ENCODE results near the gene EFCAB6.
"Not testable (repeated sequence)": the region's sequence is repeated elsewhere in the genome, so short reads cannot be mapped to it uniquely, and the experiment has no call there.

EFCAB6 gene

DNA sequence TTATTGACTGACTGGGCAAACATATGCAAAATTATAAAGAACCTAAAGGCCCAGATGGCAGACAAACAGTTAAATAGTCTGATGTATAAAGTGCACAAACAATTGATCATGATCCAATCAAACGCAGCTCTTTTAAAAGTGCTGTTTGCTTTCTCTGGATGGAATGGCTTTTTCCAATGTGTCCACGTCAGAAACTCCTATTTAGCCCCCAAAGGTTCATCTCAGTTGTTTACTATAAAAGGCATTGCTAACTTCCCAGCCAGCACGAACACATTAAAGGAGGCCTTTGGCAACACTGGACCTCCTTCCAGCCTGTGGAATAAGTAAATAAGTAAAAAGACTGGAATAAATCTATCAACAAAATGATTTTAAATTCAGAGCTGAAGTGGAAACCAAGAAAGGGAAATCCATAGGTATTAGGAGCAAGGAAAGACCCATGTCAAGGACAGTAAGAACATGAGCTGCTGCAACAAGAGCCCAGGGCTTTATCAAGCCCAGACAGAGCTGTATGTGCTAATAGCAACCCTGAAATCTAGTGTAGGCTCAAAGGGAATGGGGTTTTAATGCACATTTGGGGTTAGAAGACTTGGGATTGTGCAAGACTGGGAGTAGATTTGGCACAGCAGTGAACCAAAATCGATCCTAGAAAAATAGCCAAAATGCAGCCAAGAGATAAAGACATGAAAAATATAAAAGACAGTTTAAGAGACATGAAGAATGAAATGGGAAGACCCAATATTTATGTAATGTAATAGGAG is 105.4 kb downstream of the EFCAB6 start:
- no peak for DNase-seq (ENCODE audit: low read depth in 2 of 2)

DNA sequence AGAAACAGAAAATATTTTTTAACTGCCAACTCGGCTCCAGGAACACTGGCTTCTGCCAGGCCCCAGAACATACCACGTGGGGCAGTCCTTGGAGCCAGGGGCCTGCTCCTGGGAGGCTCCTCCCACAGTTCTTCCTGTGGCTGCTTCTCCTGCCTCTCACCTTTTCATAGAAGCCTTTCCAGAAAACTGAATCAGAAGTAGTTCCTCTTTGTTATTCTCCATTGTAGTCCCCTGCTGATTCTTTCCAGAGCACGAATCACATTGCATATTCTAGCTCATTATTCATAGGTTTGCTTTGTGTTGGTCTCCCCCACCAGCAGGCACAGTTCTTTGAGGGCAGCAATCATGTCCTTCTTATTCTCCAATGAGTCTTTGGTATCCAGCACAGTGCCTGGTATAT is 106.0 kb downstream of the EFCAB6 start:
- no peak for DNase-seq (ENCODE audit: low read depth in 2 of 2)

DNA sequence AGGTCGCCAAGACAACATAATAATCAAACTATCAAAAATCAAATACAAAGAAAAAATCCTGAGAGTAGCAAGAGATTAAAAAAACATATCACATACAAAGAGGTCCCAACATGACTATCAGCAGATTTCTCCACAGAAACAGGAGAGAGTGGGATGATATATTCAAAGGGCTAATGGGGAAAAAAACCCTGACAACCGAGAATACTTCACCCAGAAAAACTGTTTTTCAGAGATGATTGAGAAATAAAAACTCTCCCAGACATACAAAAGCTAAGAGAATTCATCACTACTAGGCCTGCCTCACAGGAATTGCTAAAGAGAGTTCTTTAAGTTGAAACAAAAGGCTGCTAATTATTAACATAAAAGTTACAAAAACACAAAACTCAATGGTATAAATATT is 108.1 kb downstream of the EFCAB6 start:
- no peak for DNase-seq (ENCODE audit: low read depth in 2 of 2)

DNA sequence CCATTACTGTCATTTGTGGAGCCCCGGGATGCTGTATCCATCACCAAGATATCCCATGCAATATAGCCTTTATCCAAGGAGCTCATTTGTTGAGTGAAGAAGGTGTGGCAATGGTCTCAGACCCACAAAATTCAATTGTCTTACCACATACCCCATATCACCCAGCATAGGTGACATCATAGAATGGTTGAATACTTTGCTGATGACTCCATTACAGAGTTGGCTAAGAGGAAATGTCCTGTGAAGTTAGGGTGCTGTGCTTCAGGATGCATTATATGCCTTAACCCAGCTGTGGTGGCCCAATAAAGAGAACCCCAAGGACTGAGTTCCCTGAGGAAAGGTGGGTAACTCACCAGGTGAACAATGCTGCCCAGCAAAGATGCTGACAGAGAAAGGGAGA is 113.7 kb downstream of the EFCAB6 start:
- no peak for DNase-seq (ENCODE audit: low read depth in 2 of 2)

DNA sequence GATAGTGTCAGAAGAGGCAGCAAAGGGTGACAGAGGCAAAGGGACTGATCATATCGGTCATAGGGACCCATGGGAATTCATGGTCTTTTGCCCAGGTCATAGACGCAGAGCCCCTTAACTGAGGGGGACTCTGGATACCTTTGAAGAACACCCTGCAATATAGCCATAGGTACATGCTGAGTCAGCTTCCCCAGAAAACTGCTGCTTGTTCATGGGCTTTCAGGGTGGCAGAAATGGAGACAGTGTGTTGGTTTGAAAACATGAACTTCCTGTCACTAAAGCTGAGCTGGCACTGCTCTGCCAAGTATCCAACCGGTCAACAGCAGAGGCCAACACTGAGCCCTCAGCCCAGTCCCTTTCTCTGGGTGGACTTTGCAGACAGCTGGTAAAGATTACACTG is 114.2 kb downstream of the EFCAB6 start:
- DNase-seq (ENCODE audit: low read depth in 2 of 2), result no peak

DNA sequence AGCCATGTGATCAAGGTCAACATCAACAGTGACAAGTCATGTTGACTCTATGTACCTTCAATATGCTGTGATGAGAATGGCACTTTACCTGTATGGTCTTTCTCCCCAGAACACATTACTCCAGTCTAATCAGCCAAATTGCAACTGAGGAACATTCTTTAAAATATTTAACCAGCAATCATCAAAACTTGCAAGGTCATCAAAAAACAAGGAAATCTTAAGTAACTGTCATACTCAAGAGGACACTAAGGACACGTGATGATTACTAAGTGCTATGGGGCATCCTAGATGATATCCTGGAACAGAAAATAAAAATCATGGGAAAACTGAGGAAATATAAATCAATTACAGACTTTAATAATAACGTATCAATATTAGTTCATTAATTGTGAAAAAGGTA is 118.9 kb downstream of the EFCAB6 start:
- no peak for DNase-seq (ENCODE audit: low read depth in 2 of 2)

DNA sequence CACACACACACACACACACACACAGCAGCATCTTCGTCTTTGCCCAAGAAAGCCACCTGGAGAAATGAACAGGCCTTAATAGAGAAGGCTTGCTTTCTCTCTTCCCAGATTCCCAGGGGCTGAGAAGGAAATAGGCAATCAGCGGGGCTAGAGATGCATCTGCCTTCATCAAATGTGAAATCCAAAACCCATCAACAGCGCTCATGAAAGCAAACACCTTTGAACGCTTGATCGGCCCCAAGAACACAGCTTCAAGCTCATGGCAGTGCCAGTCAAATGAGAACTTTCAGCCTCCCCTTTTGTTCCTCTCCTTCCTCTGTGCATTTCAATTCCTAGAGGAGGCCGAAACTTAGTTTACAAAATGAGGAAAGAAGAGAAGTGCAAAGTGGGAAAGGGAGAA is 122.7 kb downstream of the EFCAB6 start:
- DNase-seq (ENCODE audit: low read depth in 2 of 2), result no peak

DNA sequence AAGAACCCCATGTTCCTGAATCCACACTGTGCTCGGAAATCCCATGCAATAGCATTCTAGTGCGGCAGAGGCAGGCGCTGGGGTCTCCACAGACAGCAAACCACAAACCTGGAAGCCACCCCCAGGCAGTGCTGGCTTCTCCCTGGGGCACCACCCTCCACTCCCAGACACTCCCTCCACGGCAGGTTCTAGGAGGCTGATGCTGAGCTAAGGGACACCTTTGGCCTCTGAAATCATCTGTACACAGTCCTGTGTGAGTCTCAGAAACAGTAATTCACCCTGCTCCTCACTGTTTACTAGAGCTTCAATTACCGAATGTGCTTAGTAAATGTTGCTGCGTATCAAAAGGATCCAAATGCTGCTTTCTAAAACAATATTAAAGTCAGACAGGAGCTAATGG is 129.3 kb downstream of the EFCAB6 start:
- DNase-seq (ENCODE audit: low read depth in 2 of 2), result no peak

DNA sequence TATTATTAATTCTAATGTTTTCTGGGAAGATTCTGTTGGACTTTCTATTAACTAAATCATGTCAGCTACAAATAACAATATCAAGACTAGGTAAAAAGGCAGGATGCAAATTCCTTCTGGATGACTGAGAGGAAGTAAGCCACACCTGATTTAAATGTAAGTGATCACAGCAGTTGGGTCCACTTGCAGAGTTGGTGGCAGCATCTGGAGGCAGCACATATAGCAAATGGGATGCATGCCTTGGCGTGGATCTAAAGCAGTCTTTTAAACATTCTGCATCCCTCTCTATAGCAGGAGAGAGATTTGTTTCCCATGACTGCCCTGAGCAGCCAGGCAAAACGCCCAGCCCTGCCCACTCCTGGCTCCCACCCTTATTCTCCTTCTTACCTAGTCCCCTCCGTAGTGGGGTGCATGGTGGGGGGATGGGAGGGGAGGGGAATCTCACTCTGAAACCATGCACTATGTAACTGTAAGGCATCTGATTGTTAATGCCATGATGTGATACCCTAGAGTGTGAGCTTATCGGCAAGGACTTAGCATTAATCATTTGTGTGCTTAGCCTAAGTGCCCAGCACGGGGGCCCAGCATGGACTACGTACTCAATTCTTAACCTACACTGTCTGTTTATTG is 130.3 kb downstream of the EFCAB6 start:
- no peak for DNase-seq (ENCODE audit: low read depth in 2 of 2)

DNA sequence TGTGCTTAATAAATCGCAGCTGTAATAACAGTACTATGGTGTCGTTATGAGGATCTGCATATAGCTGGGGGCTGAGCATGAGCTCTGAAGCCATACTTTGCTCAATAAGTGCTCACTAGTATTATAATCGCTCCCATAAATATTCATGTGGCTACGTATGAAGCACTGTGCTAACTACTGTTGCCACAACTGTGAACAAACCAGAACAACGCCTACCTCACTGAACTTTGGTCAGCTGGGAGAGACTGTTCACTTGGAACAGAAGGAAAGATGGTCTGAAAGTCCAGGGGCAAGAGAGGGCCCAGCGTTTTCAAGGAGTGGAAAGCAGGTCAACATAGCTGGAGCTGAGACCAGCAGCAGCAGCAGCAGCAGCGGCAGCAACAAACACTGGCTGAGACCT is 141.6 kb downstream of the EFCAB6 start:
- DNase-seq (ENCODE audit: low read depth in 2 of 2), result no peak

DNA sequence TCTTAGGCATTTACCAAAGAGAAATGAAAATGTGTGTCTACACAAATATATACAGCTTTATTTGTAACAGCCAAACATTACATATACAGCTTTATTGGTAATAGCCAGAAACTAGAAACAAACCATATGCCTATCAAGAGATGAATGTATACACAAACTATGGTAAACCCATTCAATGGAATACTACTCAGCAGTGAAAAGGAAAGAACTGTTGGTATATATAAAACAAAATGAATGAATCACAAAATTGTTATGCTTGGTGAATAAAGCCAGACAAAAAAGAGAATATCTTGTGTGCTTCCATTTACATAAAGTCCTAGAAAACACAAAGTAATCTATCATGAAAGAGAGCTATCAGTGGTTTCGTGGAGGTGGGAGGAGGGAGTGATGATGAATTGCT is 142.9 kb downstream of the EFCAB6 start:
- no peak for DNase-seq (ENCODE audit: low read depth in 2 of 2)

DNA sequence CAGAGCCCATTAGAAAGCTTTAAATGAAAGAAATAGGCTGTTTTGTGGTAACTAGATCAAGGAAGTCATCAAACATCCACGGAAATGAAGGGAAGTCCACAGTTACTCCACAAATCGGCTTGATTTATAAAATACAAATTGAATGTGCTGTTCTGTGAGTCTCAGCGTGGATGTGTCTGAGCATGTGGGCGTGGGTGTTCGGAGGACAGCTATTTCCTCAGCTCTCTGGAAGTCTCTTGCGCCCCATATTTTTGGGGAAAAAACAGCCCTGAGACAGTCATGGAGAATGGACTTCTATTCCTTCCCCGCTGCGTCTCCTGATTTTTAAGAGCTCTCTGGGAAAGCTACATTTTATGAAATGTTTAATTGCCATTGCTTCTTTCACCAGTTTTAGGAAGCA is 144.4 kb downstream of the EFCAB6 start:
- DNase-seq (ENCODE audit: low read depth in 2 of 2), result no peak

DNA sequence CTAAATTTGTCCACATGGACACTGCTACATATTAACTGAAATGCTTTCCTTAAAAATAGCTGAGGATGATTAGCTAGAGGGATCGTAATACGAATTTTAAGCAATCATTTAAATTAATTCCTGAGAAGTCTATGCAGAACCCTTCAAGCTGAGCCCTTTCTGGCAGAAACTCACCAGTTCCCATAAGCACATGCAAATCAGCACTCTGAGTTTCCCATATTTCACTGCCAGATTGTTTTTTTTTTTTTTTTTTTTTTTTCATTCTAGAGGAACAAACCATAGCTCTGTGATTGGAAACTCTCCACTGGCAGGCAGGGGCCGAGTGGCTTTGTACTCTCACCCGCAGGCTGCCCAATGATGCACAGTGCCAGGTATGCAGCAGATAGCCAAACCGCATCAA is 145.6 kb downstream of the EFCAB6 start:
- DNase-seq (ENCODE audit: low read depth in 2 of 2), result no peak

DNA sequence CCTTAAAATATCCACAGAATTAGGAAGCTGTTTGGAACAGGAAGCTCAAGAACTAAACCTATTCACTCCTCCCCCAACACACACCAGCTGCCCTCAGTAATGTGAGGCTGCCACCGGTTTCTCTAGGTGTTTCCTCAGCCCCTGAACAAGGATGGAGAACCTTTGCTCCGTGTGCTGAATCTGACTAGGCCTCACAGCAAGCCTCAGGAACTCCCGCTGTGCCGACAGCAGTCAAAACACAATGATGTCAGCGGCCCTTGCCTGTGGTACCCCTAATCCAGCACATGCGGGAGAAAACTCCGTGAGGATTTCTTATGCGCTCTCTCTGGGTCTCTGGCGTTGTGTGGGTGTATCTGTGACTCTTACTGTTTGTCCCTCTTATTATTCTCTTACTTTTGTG is 153.3 kb downstream of the EFCAB6 start:
- no peak for DNase-seq (ENCODE audit: low read depth in 2 of 2)

DNA sequence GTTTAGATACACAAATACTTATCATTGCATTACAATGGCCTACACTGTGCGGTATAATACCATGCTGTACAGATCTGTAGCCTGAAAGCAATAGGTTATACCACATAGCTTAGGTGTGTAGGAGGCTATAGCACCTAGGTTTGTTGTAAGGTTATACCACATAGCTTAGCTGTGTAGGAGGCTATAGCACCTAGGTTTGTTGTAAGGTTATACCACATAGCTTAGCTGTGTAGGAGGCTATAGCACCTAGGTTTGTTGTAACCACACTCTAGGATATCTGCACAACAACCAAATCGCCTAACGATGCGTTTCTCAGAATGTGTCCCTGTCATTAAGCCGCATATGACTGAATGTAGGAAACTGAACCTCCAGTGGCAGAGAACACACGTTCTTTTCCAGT is 155.5 kb downstream of the EFCAB6 start:
- not testable (repeated sequence) for DNase-seq (ENCODE audit: low read depth in 2 of 2)

DNA sequence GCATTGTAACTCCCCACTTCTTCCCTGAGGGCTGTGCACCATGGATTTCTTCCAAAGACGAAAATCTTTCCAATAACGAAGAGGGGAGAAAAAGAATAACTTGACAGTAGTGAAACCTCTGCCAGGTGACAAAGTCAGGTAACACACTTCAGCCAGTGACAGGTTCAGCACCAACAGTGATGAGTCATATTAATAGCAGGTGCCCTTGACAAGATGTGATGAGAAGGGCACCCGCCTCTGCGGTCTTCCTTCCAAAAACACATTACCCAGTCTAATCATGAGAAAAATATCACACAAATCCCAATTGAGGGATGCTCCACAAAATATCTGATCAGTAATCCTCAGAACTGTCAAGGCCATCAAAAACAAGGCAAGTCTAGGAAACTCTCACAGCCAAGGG is 157.8 kb downstream of the EFCAB6 start:
- no peak for DNase-seq (ENCODE audit: low read depth in 2 of 2)

DNA sequence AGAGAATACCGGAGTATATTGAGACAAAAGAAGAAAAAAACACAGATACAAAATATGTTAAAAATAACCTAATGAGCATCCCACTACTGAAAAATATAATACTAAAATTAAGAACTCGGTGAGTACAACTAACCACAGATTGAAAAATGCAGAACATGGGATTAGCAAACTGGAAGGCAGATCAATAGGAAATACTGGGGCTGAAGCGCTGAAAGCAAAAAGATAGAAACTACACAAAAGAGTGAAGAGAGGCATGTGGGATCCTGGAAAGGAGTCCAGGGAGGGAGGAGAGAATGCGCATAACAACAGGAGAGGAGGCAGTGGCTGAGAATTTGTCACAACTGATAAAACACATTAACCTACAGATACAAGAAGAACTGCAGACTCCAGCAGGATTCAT is 159.3 kb downstream of the EFCAB6 start:
- DNase-seq (ENCODE audit: low read depth in 2 of 2), result no peak

DNA sequence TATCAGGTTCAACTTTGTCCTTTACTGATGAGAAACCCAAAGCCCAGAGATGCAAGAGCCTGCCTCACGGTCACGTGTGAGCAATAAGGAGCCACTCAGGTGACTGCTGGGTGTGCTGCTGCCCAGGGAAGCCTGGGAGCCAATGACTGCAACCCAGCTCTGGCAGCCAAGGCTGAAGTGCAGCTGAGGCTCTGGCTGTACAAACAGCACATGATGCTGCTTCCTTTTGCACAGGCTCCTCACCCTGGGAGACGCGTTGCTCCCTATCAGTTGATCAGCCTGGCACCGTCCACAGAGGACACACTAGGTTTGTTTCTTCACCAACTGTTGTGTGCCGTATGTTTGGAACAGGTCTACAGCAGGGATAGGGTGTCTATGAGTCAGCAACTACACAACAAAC is 168.7 kb downstream of the EFCAB6 start:
- no peak for DNase-seq (ENCODE audit: low read depth in 2 of 2)

DNA sequence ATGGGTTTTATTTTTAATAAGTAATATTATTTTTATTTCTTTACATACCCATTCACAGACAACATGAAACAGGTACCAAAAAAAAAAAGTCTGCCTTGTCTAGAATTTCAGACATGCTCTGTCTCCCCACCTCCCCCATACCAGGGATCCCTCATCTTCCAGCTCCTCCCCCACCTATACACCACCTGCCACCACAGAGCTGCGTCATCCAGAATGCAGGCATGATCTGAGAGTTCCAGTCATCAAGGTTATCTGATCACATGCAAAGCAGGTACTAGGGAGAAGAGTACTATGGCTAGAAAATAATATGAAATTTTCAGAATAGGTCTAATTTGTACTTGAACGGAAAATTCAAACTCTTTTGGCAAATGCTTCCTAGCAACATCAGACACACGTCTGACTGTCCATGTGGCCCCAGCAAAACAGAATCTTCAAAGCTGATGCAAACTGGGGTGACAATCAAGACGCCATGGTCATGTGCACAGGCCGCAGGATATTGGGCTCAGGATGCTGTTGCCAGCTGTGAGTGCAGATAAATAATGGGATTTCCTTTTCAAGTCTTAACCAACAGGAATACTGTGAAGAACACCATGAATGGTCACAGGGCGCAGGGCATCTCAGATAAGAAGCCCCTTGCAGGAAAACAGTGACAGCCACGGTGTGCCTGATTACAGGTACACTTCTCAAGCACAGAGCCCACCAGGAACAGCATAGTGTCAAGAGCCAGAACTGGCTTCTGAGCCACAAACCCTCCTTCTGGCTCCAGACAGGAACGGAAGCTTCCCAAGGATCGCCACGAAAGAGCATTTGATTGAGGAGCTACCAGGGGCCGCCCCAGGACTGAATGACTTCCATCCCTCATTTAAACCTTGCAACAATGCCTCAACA is 169.5 kb downstream of the EFCAB6 start:
- no peak for DNase-seq (ENCODE audit: low read depth in 2 of 2)

DNA sequence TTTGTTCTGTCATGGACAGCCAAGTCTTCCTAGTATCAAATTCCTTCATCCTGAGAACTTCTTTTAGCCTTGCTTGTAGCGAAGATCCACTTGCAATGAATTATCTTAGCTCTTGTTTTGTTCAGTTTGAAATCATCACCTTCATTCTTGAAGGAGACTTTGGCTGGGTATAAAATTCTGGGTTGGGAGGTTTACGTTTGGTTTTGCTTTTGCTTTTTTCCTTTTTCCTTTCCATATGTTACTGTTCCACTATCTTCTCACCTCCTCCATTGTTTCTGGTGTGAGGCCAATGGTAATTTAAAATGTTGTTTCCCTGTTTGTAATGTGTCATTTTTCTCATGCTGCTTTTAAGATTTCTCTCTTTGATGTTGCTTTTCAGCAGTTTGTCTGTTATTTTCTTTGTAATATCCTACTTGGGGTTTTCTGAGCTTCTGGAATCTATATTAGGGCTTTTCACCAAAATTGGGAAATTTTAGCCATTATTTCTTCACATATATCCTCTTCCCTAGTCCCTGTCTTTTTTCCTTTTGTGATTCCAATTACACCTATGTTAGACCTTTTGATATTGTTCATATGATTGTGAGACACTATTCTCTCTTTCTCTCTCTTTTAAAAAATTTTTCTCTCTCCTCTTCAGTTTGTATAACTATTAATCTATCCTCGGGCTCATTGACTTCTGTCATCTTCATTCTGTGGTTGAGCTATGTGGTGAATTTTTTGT is 172.7 kb downstream of the EFCAB6 start:
- DNase-seq (ENCODE audit: low read depth in 2 of 2), result no peak

DNA sequence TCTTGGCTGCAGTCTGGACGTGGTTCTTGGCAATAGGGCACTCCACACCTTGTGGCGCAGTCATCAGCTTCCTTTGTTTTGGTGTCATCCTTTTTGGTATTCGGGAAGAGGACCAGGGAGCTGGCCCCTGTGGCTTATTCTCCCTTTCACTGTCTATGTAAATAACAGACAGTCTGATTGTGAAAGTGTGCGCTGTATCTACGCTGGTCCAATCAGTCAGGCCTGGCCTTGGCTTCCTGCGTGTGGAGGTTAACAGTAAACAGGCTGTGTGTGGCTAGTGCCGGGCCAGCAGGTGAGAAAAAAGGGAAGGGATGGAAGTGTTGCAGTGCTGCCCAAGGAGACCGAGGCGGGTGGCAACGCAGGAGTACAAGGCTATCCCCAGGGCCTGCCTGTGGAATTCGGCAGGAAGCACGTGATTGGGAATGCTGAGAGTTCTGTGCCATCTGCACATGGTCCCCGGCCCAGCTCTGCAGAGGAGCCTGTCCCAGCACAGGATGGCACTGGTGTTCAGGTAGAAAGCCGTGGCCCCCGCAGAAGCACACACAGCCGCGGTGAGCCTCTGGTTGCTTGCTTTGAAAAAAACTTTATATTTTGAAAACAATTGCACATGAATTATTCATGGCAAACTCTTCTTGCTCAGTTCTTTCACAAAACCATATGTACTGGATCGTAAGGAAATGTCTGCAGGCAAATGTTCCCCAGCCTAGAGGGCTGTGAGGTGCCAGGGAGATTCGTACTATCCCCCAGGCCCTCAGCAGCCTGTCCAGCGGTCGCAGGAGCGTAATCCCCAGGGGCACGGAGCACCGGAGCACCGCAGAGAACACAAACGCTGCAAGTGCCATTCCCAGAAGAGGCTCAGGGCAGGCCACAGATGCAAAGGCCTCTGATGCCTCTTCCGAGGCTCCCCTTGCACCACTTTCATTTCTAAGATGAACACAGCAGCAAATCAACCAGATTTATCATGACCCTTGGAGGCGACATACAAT is 174.5 kb downstream of the EFCAB6 start:
- DNase-seq (ENCODE audit: low read depth in 2 of 2), result no peak

All from stimulated activated CD4-positive, alpha-beta T cell treated with anti-CD3 and anti-CD28 coated beads, Interleukin-1b, Interleukin-23, amount 100 ng/mL, for 1 hour (primary cell).